ENCODE data around the gene SLC22A2. TPM values are rescaled to one million over a fixed set of nuclear protein-coding genes. Genes with fewer than 3 reads are reported as not detected.

The SLC22A2 gene
- total and polyA plus RNA-seq, 9 of the 15 experiments (the other 6 are each of a cell fraction or from before 2014, with no cell fraction given) = not detected

- TF ChIP-seq, protein P1, sequence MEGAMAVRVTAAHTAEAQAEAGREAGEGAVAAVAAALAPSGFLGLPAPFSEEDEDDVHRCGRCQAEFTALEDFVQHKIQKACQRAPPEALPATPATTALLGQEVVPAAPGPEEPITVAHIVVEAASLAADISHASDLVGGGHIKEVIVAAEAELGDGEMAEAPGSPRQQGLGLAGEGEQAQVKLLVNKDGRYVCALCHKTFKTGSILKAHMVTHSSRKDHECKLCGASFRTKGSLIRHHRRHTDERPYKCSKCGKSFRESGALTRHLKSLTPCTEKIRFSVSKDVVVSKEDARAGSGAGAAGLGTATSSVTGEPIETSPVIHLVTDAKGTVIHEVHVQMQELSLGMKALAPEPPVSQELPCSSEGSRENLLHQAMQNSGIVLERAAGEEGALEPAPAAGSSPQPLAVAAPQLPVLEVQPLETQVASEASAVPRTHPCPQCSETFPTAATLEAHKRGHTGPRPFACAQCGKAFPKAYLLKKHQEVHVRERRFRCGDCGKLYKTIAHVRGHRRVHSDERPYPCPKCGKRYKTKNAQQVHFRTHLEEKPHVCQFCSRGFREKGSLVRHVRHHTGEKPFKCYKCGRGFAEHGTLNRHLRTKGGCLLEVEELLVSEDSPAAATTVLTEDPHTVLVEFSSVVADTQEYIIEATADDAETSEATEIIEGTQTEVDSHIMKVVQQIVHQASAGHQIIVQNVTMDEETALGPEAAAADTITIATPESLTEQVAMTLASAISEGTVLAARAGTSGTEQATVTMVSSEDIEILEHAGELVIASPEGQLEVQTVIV (CRISPR knock-in tag; IDR thresholded peaks at IDR 0.05; ENCODE audit: borderline replicate concordance) = no peak
- no peak for TF ChIP-seq MEF2D (tag; conservative IDR thresholded peaks at IDR 0.05; ENCODE audit: low read depth)
- TF ChIP-seq ARID1B (IDR thresholded peaks at IDR 0.05) = no peak
- peak; percentile 38 for TF ChIP-seq ZNF175 (CRISPR knock-in tag; IDR thresholded peaks at IDR 0.05; ENCODE audit: low read depth)
- TF ChIP-seq JUND (IDR thresholded peaks at IDR 0.05; ENCODE audit: borderline replicate concordance, low read depth, low read length) = 0 out of 2 replicates have a peak, but pooled peaks have one; percentile 9
- TF ChIP-seq JUND (tag; IDR thresholded peaks at IDR 0.05; ENCODE audit: borderline replicate concordance, low read depth, low read length) = no peak
- TF ChIP-seq CEBPB (tag; IDR thresholded peaks at IDR 0.05) = 0 out of 2 replicates have a peak, but pooled peaks have one; percentile 10
- TF ChIP-seq NFRKB (IDR thresholded peaks at IDR 0.05; ENCODE audit: low read depth) = no peak
- TF ChIP-seq, protein P2, sequence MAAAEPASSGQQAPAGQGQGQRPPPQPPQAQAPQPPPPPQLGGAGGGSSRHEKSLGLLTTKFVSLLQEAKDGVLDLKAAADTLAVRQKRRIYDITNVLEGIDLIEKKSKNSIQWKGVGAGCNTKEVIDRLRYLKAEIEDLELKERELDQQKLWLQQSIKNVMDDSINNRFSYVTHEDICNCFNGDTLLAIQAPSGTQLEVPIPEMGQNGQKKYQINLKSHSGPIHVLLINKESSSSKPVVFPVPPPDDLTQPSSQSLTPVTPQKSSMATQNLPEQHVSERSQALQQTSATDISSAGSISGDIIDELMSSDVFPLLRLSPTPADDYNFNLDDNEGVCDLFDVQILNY (CRISPR knock-in tag; IDR thresholded peaks at IDR 0.05) = no peak
- TF ChIP-seq ZFP1 (CRISPR knock-in tag; IDR thresholded peaks at IDR 0.05) = no peak
- TF ChIP-seq SMC3 (conservative IDR thresholded peaks at IDR 0.05; ENCODE audit: insufficient read depth, low read depth, low read length) = no peak
- TF ChIP-seq TAF1 (IDR thresholded peaks at IDR 0.05; ENCODE audit: control insufficient read depth, extremely low read depth, insufficient read depth, low read length, severe bottlenecking) = no peak
- TF ChIP-seq, protein P3, sequence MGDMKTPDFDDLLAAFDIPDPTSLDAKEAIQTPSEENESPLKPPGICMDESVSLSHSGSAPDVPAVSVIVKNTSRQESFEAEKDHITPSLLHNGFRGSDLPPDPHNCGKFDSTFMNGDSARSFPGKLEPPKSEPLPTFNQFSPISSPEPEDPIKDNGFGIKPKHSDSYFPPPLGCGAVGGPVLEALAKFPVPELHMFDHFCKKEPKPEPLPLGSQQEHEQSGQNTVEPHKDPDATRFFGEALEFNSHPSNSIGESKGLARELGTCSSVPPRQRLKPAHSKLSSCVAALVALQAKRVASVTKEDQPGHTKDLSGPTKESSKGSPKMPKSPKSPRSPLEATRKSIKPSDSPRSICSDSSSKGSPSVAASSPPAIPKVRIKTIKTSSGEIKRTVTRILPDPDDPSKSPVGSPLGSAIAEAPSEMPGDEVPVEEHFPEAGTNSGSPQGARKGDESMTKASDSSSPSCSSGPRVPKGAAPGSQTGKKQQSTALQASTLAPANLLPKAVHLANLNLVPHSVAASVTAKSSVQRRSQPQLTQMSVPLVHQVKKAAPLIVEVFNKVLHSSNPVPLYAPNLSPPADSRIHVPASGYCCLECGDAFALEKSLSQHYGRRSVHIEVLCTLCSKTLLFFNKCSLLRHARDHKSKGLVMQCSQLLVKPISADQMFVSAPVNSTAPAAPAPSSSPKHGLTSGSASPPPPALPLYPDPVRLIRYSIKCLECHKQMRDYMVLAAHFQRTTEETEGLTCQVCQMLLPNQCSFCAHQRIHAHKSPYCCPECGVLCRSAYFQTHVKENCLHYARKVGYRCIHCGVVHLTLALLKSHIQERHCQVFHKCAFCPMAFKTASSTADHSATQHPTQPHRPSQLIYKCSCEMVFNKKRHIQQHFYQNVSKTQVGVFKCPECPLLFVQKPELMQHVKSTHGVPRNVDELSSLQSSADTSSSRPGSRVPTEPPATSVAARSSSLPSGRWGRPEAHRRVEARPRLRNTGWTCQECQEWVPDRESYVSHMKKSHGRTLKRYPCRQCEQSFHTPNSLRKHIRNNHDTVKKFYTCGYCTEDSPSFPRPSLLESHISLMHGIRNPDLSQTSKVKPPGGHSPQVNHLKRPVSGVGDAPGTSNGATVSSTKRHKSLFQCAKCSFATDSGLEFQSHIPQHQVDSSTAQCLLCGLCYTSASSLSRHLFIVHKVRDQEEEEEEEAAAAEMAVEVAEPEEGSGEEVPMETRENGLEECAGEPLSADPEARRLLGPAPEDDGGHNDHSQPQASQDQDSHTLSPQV (IDR thresholded peaks at IDR 0.05) = no peak
- 0 out of 2 replicates have a peak, but pooled peaks have one; percentile 21 for TF ChIP-seq NR2C1 (IDR thresholded peaks at IDR 0.05)
- TF ChIP-seq NR2C1 (tag; IDR thresholded peaks at IDR 0.05) = peak; percentile 85
- TF ChIP-seq ZNF395 (CRISPR knock-in tag; IDR thresholded peaks at IDR 0.05) = peak; percentile 88
- TF ChIP-seq ZNF586 (CRISPR knock-in tag; conservative IDR thresholded peaks at IDR 0.05) = no peak
- TF ChIP-seq ATF7 (IDR thresholded peaks at IDR 0.05) = peak; percentile 29; the same call in 1 of the 2 replicates
Observed at GRCh38 chr6:160238761-160239751, 19.6 kb downstream of the SLC22A2 start (continued).

Data from K562 (cell line).